Measurements from ENCODE around the gene MPV17.
"Not testable (repeated sequence)": the region's sequence is repeated elsewhere in the genome, so short reads cannot be mapped to it uniquely, and the experiment has no call there.

Gene MPV17

GRCh38 chr2:27296481-27296880, 26.4 kb downstream of the MPV17 start:
- DNase-seq, result no peak

- DNase-seq, result no peak
Measured at GRCh38 chr2:27294928-27295327, 28.0 kb downstream of the MPV17 start.

- no peak for DNase-seq
Measured at GRCh38 chr2:27291865-27292264, 31.0 kb downstream of the MPV17 start.

- DNase-seq, result no peak
Measured at GRCh38 chr2:27290549-27290948, 32.3 kb downstream of the MPV17 start.

- DNase-seq, result no peak
Measured at GRCh38 chr2:27288610-27289009, 34.3 kb downstream of the MPV17 start.

- DNase-seq, result no peak
Measured at GRCh38 chr2:27285481-27285880, 37.4 kb downstream of the MPV17 start.

- DNase-seq, result no peak
Measured at GRCh38 chr2:27284996-27285395, 37.9 kb downstream of the MPV17 start.

GRCh38 chr2:27282892-27283291, 40.0 kb downstream of the MPV17 start:
- DNase-seq, result no peak

- no peak for DNase-seq
Measured at GRCh38 chr2:27281855-27282559, 40.9 kb downstream of the MPV17 start, which contains the start of gene TRIM54. Gene TRIM54, plus strand, starts transcription at chr2:27282429. Its CDS starts 303 bp downstream, at chr2:27282732.

- no peak for DNase-seq
Measured at GRCh38 chr2:27281442-27281841, 41.5 kb downstream of the MPV17 start.

GRCh38 chr2:27280826-27281225, 42.1 kb downstream of the MPV17 start:
- DNase-seq, result peak in 1 of 5 experiments; percentile 16

- DNase-seq, result no peak
Measured at GRCh38 chr2:27278010-27278409, 44.9 kb downstream of the MPV17 start.

- no peak for DNase-seq
Measured at GRCh38 chr2:27275211-27276150, 47.4 kb downstream of the MPV17 start, which contains the start of gene DNAJC5G. Gene DNAJC5G, plus strand, starts transcription at chr2:27275433. Its CDS starts 1,296 bp downstream, at chr2:27276729.

- DNase-seq, result not testable (repeated sequence)
Measured at GRCh38 chr2:27272537-27273522, 50.1 kb downstream of the MPV17 start.

GRCh38 chr2:27271631-27272340, 51.1 kb downstream of the MPV17 start:
- no peak for DNase-seq

- DNase-seq, result no peak
Measured at GRCh38 chr2:27270670-27271069, 52.2 kb downstream of the MPV17 start.

- no peak for DNase-seq
Measured at GRCh38 chr2:27270131-27270530, 52.8 kb downstream of the MPV17 start.

- DNase-seq, result not testable (repeated sequence)
Measured at GRCh38 chr2:27268296-27268695, 54.6 kb downstream of the MPV17 start.

GRCh38 chr2:27265536-27265870, 57.4 kb downstream of the MPV17 start:
- DNase-seq, result no peak

- peak; percentile 35 to 57 (median 48) for DNase-seq
Measured at GRCh38 chr2:27264753-27265535, 58.0 kb downstream of the MPV17 start.

GRCh38 chr2:27264253-27264752, 58.6 kb downstream of the MPV17 start:
- peak in 1 of 5 experiments; percentile 19 for DNase-seq
